HepG2 (cell line): ENCODE results near the gene B4GALT5. TPM values are rescaled to one million over a fixed set of nuclear protein-coding genes. Genes with fewer than 3 reads are reported as not detected.
A peak's percentile ranks its signal among the peaks of the same experiment; 100 is the strongest.

Source experiments
- ATAC-seq: fragments of 200-7000 bp; cut with Tn5 transposase; 3 replicates; pipeline ENCODE4 v1.9.1; 2020; ENCODE audit warnings: mild to moderate bottlenecking, moderate library complexity
- BruUV-seq: library from RNA; stranded (reverse); fragments of 400-500 nt; replicated peaks from 2 replicates; lab custom pipeline; 2021; lab: Mats Ljungman, UMichigan
- CTCF ChIA-PET: fragments of 300-600 bp; formaldehyde crosslinking; extraction: SDS; loops from one replicate; lab custom pipeline; 2021; ENCODE audit warnings: low total read pairs, inconsistent platforms, low intra/inter-chr PET ratio; lab: Yijun Ruan, JAX
- POLR2A ChIA-PET: fragments of 350-600 bp; sonication (Branson Sonifier 250); formaldehyde crosslinking; loops from one replicate; lab custom pipeline; 2020; ENCODE audit warnings: antibody characterized with exemption, inconsistent platforms; lab: Yijun Ruan, JAX
- DNase-seq: peaks from one replicate; pipeline ENCODE4 v3.0.0-alpha.2; 2015; ENCODE audit warnings: low spot score
- FAIRE-seq: peaks from 3 replicates; lab custom pipeline; 2011; peaks lifted over from hg19 to GRCh38; lab: Jason Lieb, UNC
- H2AFZ ChIP-seq: one replicate; pipeline ENCODE4 v1.6.1; 2011; ENCODE audit warnings: low read length, inconsistent platforms
- H3K27ac ChIP-seq: fragments of 300-600 bp; 3 replicates; pipeline ENCODE4 v1.8.0; 2011; ENCODE audit warnings: mixed run types, mild to moderate bottlenecking, mixed read lengths, low read length, inconsistent platforms; ENCODE audit not compliant: insufficient read depth; ENCODE audit errors: extremely low read length
- H3K27me3 ChIP-seq, 2 experiments: fragments of 200-600 bp in 1 of 2; 2 replicates in 1 of 2; 3 replicates in 1 of 2; pipeline versions ENCODE4 v1.6.0 to v1.8.0; 2011; ENCODE audit warnings: low read length in 2 of 2, mild to moderate bottlenecking in 2 of 2, moderate library complexity in 2 of 2, inconsistent platforms in 1 of 2; ENCODE audit not compliant: insufficient read depth in 2 of 2, control insufficient read depth in 1 of 2
- H3K36me3 ChIP-seq, 2 experiments: fragments of 200-600 bp in 1 of 2; replicated peaks in 1 of 2; 2 replicates in 1 of 2; 3 replicates in 1 of 2; pipeline versions ENCODE4 v1.5.1 to v1.8.0; 2011; ENCODE audit warnings: low read length in 2 of 2, inconsistent platforms in 1 of 2; ENCODE audit not compliant: insufficient read depth in 2 of 2, control insufficient read depth in 1 of 2
- H3K4me1 ChIP-seq: 2 replicates; pipeline ENCODE4 v1.5.1; 2012; ENCODE audit warnings: low read length, inconsistent platforms; ENCODE audit not compliant: insufficient read depth
- H3K4me2 ChIP-seq: 2 replicates; pipeline ENCODE4 v1.6.0; 2011; ENCODE audit warnings: low read depth, low read length, inconsistent platforms
- H3K4me3 ChIP-seq, 3 experiments: fragments of 200-600 bp in 1 of 3; sonication (generic), shearing (Covaris generic) in 1 of 3; replicated peaks in 1 of 3; 2 replicates each; pipeline ENCODE4 v1.5.1; 2011 to 2016; ENCODE audit warnings: low read length in 3 of 3, inconsistent platforms in 2 of 3, low read depth in 2 of 3, mild to moderate bottlenecking in 2 of 3, control low read depth in 1 of 3, mixed read lengths in 1 of 3; ENCODE audit not compliant: insufficient read depth in 1 of 3
- H3K79me2 ChIP-seq: one replicate; pipeline ENCODE4 v1.6.1; 2011; ENCODE audit warnings: low read length, inconsistent platforms; ENCODE audit not compliant: insufficient read depth
- H3K9ac ChIP-seq: 2 replicates; pipeline ENCODE4 v1.6.0; 2011; ENCODE audit warnings: mild to moderate bottlenecking, low read depth, low read length, inconsistent platforms; ENCODE audit not compliant: insufficient read depth
- H3K9me3 ChIP-seq: 2 replicates; pipeline ENCODE4 v1.5.1; 2012; ENCODE audit warnings: mild to moderate bottlenecking, low read length
- H4K20me1 ChIP-seq: 2 replicates; pipeline ENCODE4 v1.6.0; 2011; ENCODE audit warnings: inconsistent platforms, mild to moderate bottlenecking, low read length, moderate library complexity; ENCODE audit not compliant: insufficient read depth
- CEBPZ ChIP-seq: IDR thresholded peaks from 2 replicates; pipeline ENCODE4 v1.6.1; 2012; ENCODE audit warnings: low read length, improper control_type of control experiment
- DRAP1 ChIP-seq: IDR thresholded peaks from 2 replicates; pipeline ENCODE4 v1.6.1; 2016; ENCODE audit warnings: missing genetic modification reagents, missing compliant biosample characterization
- NFE2 ChIP-seq: sonication (generic); formaldehyde crosslinking; IDR thresholded peaks from 2 replicates; pipeline ENCODE4 v1.4.0; 2020; ENCODE audit warnings: missing genetic modification reagents
- PHF21A ChIP-seq: sonication (generic); formaldehyde crosslinking; IDR thresholded peaks from 2 replicates; pipeline ENCODE4 v1.5.0; 2020; ENCODE audit warnings: mild to moderate bottlenecking, missing genetic modification reagents
- SP140L ChIP-seq: sonication (generic); formaldehyde crosslinking; IDR thresholded peaks from 2 replicates; pipeline ENCODE4 v1.4.0; 2020; ENCODE audit warnings: missing genetic modification reagents, borderline replicate concordance
- TFAP4 ChIP-seq: sonication (generic); IDR thresholded peaks from 2 replicates; pipeline ENCODE4 v1.6.1; 2016; ENCODE audit warnings: low read depth, borderline replicate concordance
- U2AF2 ChIP-seq: fragments of 200-400 bp; formaldehyde crosslinking; IDR thresholded peaks from 2 replicates; pipeline ENCODE4 v1.6.1; 2017; ENCODE audit warnings: low read depth, mild to moderate bottlenecking, low read length
- XRCC5 ChIP-seq: fragments of 200-400 bp; formaldehyde crosslinking; optimal IDR thresholded peaks from 2 replicates; pipeline ENCODE3; 2017; ENCODE audit warnings: mild to moderate bottlenecking, low read length
- ZBTB39 ChIP-seq: sonication (generic); formaldehyde crosslinking; IDR thresholded peaks from 2 replicates; pipeline ENCODE4 v1.5.0; 2020; ENCODE audit warnings: missing genetic modification reagents
- ZBTB8A ChIP-seq: sonication (generic); formaldehyde crosslinking; IDR thresholded peaks from 2 replicates; pipeline ENCODE4 v1.4.0; 2020; ENCODE audit warnings: mild to moderate bottlenecking, low read depth, missing genetic modification reagents, borderline replicate concordance
- ZNF138 ChIP-seq: sonication (generic); formaldehyde crosslinking; IDR thresholded peaks from 2 replicates; pipeline ENCODE4 v1.5.0; 2020; ENCODE audit warnings: mild to moderate bottlenecking, low read depth, missing genetic modification reagents
- ZNF362 ChIP-seq: sonication (generic); formaldehyde crosslinking; IDR thresholded peaks from 2 replicates; pipeline ENCODE4 v1.4.0; 2020; ENCODE audit warnings: missing genetic modification reagents, mild to moderate bottlenecking, borderline replicate concordance
- ZNF441 ChIP-seq: sonication (generic); formaldehyde crosslinking; IDR thresholded peaks from 2 replicates; pipeline ENCODE4 v1.7.0; 2021; ENCODE audit warnings: missing genetic modification reagents, borderline replicate concordance
- ZNF746 ChIP-seq: sonication (generic); formaldehyde crosslinking; IDR thresholded peaks from 2 replicates; pipeline ENCODE4 v1.8.0; 2022; ENCODE audit warnings: mild to moderate bottlenecking, missing genetic modification reagents
- WGBS: methylation state at CpG from one replicate; pipeline ENCODE4 v1.1.6; 2017; ENCODE audit warnings: low lambda C conversion rate; 5-methylcytosine and 5-hydroxymethylcytosine counted together
- in situ Hi-C: cut with HindIII; loops from 2 replicates; pipeline ENCODE4 v1.10.0; 2017; ENCODE audit warnings: low pct_unique_long_range_greater_than_20kb; ENCODE audit not compliant: extremely low pct_ligation_motif_present
- intact Hi-C: fragments of 100-400 bp; cut with micrococcal nuclease; formaldehyde crosslinking; loops from one replicate; pipeline ENCODE4 v1.10.0; 2022; ENCODE audit not compliant: unreplicated experiment
- polyA plus RNA-seq, 8 experiments: library from polyadenylated mRNA; depleted of rRNA in 3 of 8; stranded (reverse) in 7 of 8; unstranded in 1 of 8; fragments of >200 nt; fragmentation: Illumina TruSeq in 4 of 8; extraction: Trizol in 4 of 8; gene quantifications; 2 replicates each; pipeline versions ENCODE4 v1.2.1 to v1.2.3, GENCODE V29; 2011 to 2016; ENCODE audit warnings: low read depth in 4 of 8, missing spikeins in 1 of 8, mixed read lengths in 1 of 8; ENCODE audit not compliant: insufficient read depth in 1 of 8
- total RNA-seq, 5 experiments: library from RNA; depleted of rRNA; stranded (reverse); fragments of >200 nt; fragmentation: Illumina TruSeq; extraction: Trizol; gene quantifications; 2 replicates each; pipeline ENCODE4 v1.2.3, GENCODE V29; 2016; ENCODE audit warnings: low read depth in 1 of 5

B4GALT5 gene
- total and polyA plus RNA-seq, 2 of the 13 experiments (the other 11 are each of a cell fraction or from before 2014, with no cell fraction given) = 27.3 to 30.9 TPM

- peak; percentile 79 for TF ChIP-seq ZNF441
These were observed 129.8 kb downstream of the B4GALT5 start (continued) for GRCh38 chr20:49583669-49584417.

- H3K27me3 ChIP-seq = peaks cover 0 to 4% of the 10 kb centered on the region in 2 experiments; a peak in 2 of 5 replicates
- H3K27ac ChIP-seq = peak overlapping the region; percentile 84
- no peak overlapping the region for H2AFZ ChIP-seq
- H3K4me2 ChIP-seq = peak overlapping the region; percentile 83
- ATAC-seq (no peak), FAIRE-seq (no peak), DNase-seq (no peak)
- in situ Hi-C loops = no loop called here
- H3K4me3 ChIP-seq = peak overlapping the region in 1 of 3 experiments; percentile 59; a peak in 2 of 6 replicates
- POLR2A ChIA-PET = interaction anchor here (0.7 to 4.3 kb wide), 17 partner anchors 8 to 333 kb away, joined by 3 to 126 read pairs (median 7); partner anchors contain the start of genes SLC9A8 and SPATA2
- no peaks in the 10 kb centered on the region for H3K36me3 ChIP-seq
- H3K4me1 ChIP-seq = peaks cover 56% of the 10 kb centered on the region
- intact Hi-C loops = no loop called here
- H3K79me2 ChIP-seq = no peaks in the 10 kb centered on the region
- H3K9me3 ChIP-seq = peaks cover 7% of the 10 kb centered on the region
- H4K20me1 ChIP-seq = no peaks in the 10 kb centered on the region
- CTCF ChIA-PET = interaction anchor here (1.5 to 2.1 kb wide), 2 partner anchors 26 to 28 kb away, joined by 6 to 15 read pairs; no protein-coding TSS in a partner anchor
- no TSS peak for BruUV-seq
- 57% methylated on average over 4 of the region's 4 CpGs for WGBS
- peak overlapping the region; percentile 68 for H3K9ac ChIP-seq
- TF ChIP-seq XRCC5 (peak; percentile 1), CEBPZ (no peak), ZNF362 (CRISPR knock-in tag) (no peak), TFAP4 (no peak), SP140L (CRISPR knock-in tag) (no peak), ZBTB39 (CRISPR knock-in tag) (no peak), ZNF138 (no peak), DRAP1 (CRISPR knock-in tag) (no peak), ZNF746 (no peak; the same call in 1 of the 2 replicates), ZBTB8A (CRISPR knock-in tag) (no peak), NFE2 (CRISPR knock-in tag) (no peak), PHF21A (CRISPR knock-in tag) (no peak), U2AF2 (no peak)
These were observed 130.4 kb downstream of the B4GALT5 start for GRCh38 chr20:49583343-49583668.
